KMS-11 (cell line): Measurements from ENCODE around the gene TMEM272.

Experiments
- H2AFZ ChIP-seq: fragments of 200-600 bp; sonication (generic); 2 replicates; pipeline ENCODE4 v1.6.1; 2016; ENCODE audit warnings: antibody characterized with exemption, mixed run types, low read depth
- H3K27ac ChIP-seq: fragments of 200-600 bp; sonication (generic); 2 replicates; pipeline ENCODE4 v1.6.1; 2016; ENCODE audit warnings: mild to moderate bottlenecking, mixed run types
- H3K27me3 ChIP-seq: fragments of 200-600 bp; sonication (generic); 2 replicates; pipeline ENCODE4 v1.6.1; 2017; ENCODE audit warnings: mild to moderate bottlenecking, low read depth, mixed run types, moderate library complexity; ENCODE audit not compliant: insufficient read depth
- H3K36me3 ChIP-seq: fragments of 200-600 bp; sonication (generic); 2 replicates; pipeline ENCODE4 v1.6.1; 2017; ENCODE audit warnings: mild to moderate bottlenecking, mixed run types; ENCODE audit not compliant: insufficient read depth
- H3K4me1 ChIP-seq: fragments of 200-600 bp; sonication (generic); 2 replicates; pipeline ENCODE4 v1.6.1; 2016; ENCODE audit warnings: mild to moderate bottlenecking, low read depth, mixed run types; ENCODE audit not compliant: poor library complexity, severe bottlenecking
- H3K4me2 ChIP-seq: fragments of 200-600 bp; sonication (generic); 2 replicates; pipeline ENCODE4 v1.7.0; 2016; ENCODE audit warnings: mild to moderate bottlenecking, mixed run types
- H3K4me3 ChIP-seq: fragments of 200-600 bp; sonication (generic); IDR thresholded peaks from 2 replicates; pipeline ENCODE4 v1.6.1; 2017; ENCODE audit warnings: low read depth, low read length, mixed read lengths; ENCODE audit not compliant: insufficient read depth
- H3K79me2 ChIP-seq: fragments of 200-600 bp; sonication (generic); 2 replicates; pipeline ENCODE4 v1.6.1; 2016; ENCODE audit warnings: low read depth, mixed run types; ENCODE audit not compliant: insufficient read depth
- H3K9ac ChIP-seq: fragments of 200-600 bp; sonication (generic); 2 replicates; pipeline ENCODE4 v1.6.1; 2016; ENCODE audit warnings: mild to moderate bottlenecking, mixed run types
- H4K20me1 ChIP-seq: fragments of 200-600 bp; sonication (generic); 2 replicates; pipeline ENCODE4 v1.6.1; 2016; ENCODE audit warnings: mild to moderate bottlenecking, mixed run types; ENCODE audit not compliant: insufficient read depth
- CTCF ChIP-seq: fragments of 200-600 bp; sonication (generic); conservative IDR thresholded peaks from 2 replicates; pipeline ENCODE4 v1.6.1; 2017; ENCODE audit warnings: low read depth, mild to moderate bottlenecking, antibody characterized with exemption, low read length, moderate library complexity, mixed read lengths

TMEM272 gene

GRCh38 chr13:51861723-51862300 lies 16.8 kb upstream of the TMEM272 start, which contains the start of gene CCDC70:
CCDC70 (plus strand) TSS chr13:51861969; CDS start chr13:51865412, 3,443 bp downstream.
- H3K36me3 ChIP-seq: no peaks in the 10 kb centered on the region
- H3K4me1 ChIP-seq: no peaks in the 10 kb centered on the region
- no peak within 1 kb of the TSS for H3K27ac ChIP-seq
- H3K9ac ChIP-seq: no peak within 1 kb of the TSS
- no peaks in the 10 kb centered on the region for H3K79me2 ChIP-seq
- no peaks in the 10 kb centered on the region for H3K27me3 ChIP-seq
- H2AFZ ChIP-seq: no peak within 1 kb of the TSS
- H3K4me2 ChIP-seq: no peak within 1 kb of the TSS
- no peak for TF ChIP-seq CTCF
- no peaks in the 10 kb centered on the region for H4K20me1 ChIP-seq
- H3K4me3 ChIP-seq: no peak within 1 kb of the TSS

GRCh38 chr13:51858433-51859247 lies 13.7 kb upstream of the TMEM272 start:
- H3K27me3 ChIP-seq: no peaks in the 10 kb centered on the region
- no peak for TF ChIP-seq CTCF
- H4K20me1 ChIP-seq: no peaks in the 10 kb centered on the region
- no peak overlapping the region for H3K9ac ChIP-seq
- H3K36me3 ChIP-seq: no peaks in the 10 kb centered on the region
- no peak overlapping the region for H2AFZ ChIP-seq
- no peaks in the 10 kb centered on the region for H3K4me1 ChIP-seq
- no peak overlapping the region for H3K4me3 ChIP-seq
- H3K79me2 ChIP-seq: no peaks in the 10 kb centered on the region
- no peak overlapping the region for H3K4me2 ChIP-seq
- H3K27ac ChIP-seq: no peak overlapping the region

GRCh38 chr13:51856998-51857397 lies 12.0 kb upstream of the TMEM272 start:
- no peaks in the 10 kb centered on the region for H3K79me2 ChIP-seq
- H3K4me1 ChIP-seq: no peaks in the 10 kb centered on the region
- no peaks in the 10 kb centered on the region for H3K36me3 ChIP-seq
- H3K27me3 ChIP-seq: no peaks in the 10 kb centered on the region
- no peak overlapping the region for H3K27ac ChIP-seq
- TF ChIP-seq CTCF: no peak
- no peak overlapping the region for H3K4me2 ChIP-seq
- no peak overlapping the region for H3K9ac ChIP-seq
- H2AFZ ChIP-seq: no peak overlapping the region
- no peak overlapping the region for H3K4me3 ChIP-seq
- H4K20me1 ChIP-seq: no peaks in the 10 kb centered on the region

GRCh38 chr13:51856027-51856736 lies 11.2 kb upstream of the TMEM272 start:
- Histone ChIP-seq H3K27me3 (no peaks in the 10 kb centered on the region), H2AFZ (no peak overlapping the region), H3K79me2 (no peaks in the 10 kb centered on the region), H3K4me2 (no peak overlapping the region), H4K20me1 (no peaks in the 10 kb centered on the region), H3K27ac (no peak overlapping the region), H3K4me1 (no peaks in the 10 kb centered on the region), H3K4me3 (no peak overlapping the region), H3K36me3 (no peaks in the 10 kb centered on the region), H3K9ac (no peak overlapping the region)
- no peak for TF ChIP-seq CTCF
